Karpas-422 (cell line): ENCODE measurements around the gene AMPD3. TPM values are rescaled to one million over a fixed set of nuclear protein-coding genes. Genes with fewer than 3 reads are reported as not detected.
A peak's percentile ranks its signal among the peaks of the same experiment; 100 is the strongest.

Experiments
- DNase-seq: peaks from one replicate; pipeline ENCODE4 v3.0.0-alpha.2; 2015
- H2AFZ ChIP-seq: fragments of 200-600 bp; sonication (generic); 2 replicates; pipeline ENCODE4 v1.6.1; 2014; ENCODE audit warnings: antibody characterized with exemption, low read length, mixed read lengths
- H3K27ac ChIP-seq: fragments of 200-600 bp; sonication (generic); 2 replicates; pipeline ENCODE4 v1.5.1; 2014; ENCODE audit warnings: mild to moderate bottlenecking, low read length, moderate library complexity
- H3K27me3 ChIP-seq: fragments of 200-600 bp; sonication (generic); 2 replicates; pipeline ENCODE4 v1.6.1; 2014; ENCODE audit warnings: low read length, mixed read lengths
- H3K36me3 ChIP-seq: fragments of 200-600 bp; sonication (generic); 2 replicates; pipeline ENCODE4 v1.6.1; 2014; ENCODE audit warnings: low read length, mixed read lengths; ENCODE audit not compliant: insufficient read depth
- H3K4me1 ChIP-seq: fragments of 200-600 bp; sonication (generic); 2 replicates; pipeline ENCODE4 v1.6.1; 2014; ENCODE audit warnings: mild to moderate bottlenecking, low read length, mixed read lengths
- H3K4me2 ChIP-seq: fragments of 200-600 bp; sonication (generic); 2 replicates; pipeline ENCODE4 v1.6.1; 2014; ENCODE audit warnings: low read length, low read depth, mild to moderate bottlenecking; ENCODE audit not compliant: poor library complexity, severe bottlenecking
- H3K4me3 ChIP-seq: fragments of 200-600 bp; sonication (generic); 2 replicates; pipeline ENCODE4 v1.5.1; 2014; ENCODE audit warnings: mild to moderate bottlenecking, antibody characterized with exemption, low read length, mixed read lengths
- H3K79me2 ChIP-seq: fragments of 200-600 bp; sonication (generic); 2 replicates; pipeline ENCODE4 v1.6.1; 2014; ENCODE audit warnings: mild to moderate bottlenecking, low read length, mixed read lengths
- H3K9ac ChIP-seq: fragments of 200-600 bp; sonication (generic); 2 replicates; pipeline ENCODE4 v1.6.0; 2014; ENCODE audit warnings: low read length
- H3K9me2 ChIP-seq: fragments of 200-600 bp; sonication (generic), shearing (Covaris generic); replicated peaks from 2 replicates; pipeline ENCODE4 v1.6.0; 2014; ENCODE audit warnings: mild to moderate bottlenecking, low read length, moderate library complexity; ENCODE audit not compliant: insufficient read depth
- H3K9me3 ChIP-seq: fragments of 300-700, 200-600 bp; sonication (generic); 2 replicates; pipeline ENCODE4 v1.6.1; 2014; ENCODE audit warnings: low read length, mixed read lengths
- H4K20me1 ChIP-seq: fragments of 200-600 bp; sonication (generic); 2 replicates; pipeline ENCODE4 v1.6.1; 2014; ENCODE audit warnings: mild to moderate bottlenecking, antibody characterized with exemption, low read length, low read depth; ENCODE audit not compliant: insufficient read depth
- total RNA-seq: library from RNA; depleted of rRNA; stranded (reverse); fragments of >200 nt; shearing (Covaris generic); gene quantifications from 2 replicates; pipeline ENCODE4 v1.2.3, GENCODE V29; 2014; ENCODE audit warnings: low replicate concordance

Gene AMPD3
- total RNA-seq, 1 experiment from 2014 or later: 12.5 TPM

DNA sequence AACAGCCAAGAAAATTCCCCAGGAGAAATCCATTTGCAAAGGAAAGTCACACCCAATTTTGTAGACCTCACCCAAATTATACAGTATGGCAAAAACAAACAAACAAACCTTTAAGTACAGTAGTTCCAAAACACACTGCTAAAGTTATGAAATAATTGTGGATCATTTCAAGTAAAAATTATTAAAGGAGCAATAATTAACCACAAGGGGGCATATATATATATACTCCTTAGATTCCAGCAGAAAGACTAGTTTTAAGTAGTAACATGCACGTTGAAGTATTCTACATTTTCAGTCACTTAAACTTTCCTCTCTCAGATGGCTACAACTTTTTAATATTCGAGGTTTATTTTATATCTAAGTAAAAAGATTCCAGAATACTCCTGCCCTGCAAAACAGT lies 59.1 kb downstream of the AMPD3 start:
- DNase-seq: peak; percentile 63
- Histone ChIP-seq H2AFZ (no peak overlapping the region), H3K4me2 (no peak overlapping the region), H3K4me1 (no peaks in the 10 kb centered on the region), H3K4me3 (no peak overlapping the region), H3K9me2 (no peaks in the 10 kb centered on the region), H3K9ac (no peak overlapping the region), H3K79me2 (no peaks in the 10 kb centered on the region), H3K9me3 (no peaks in the 10 kb centered on the region), H3K27ac (no peak overlapping the region), H3K27me3 (no peaks in the 10 kb centered on the region), H3K36me3 (0 out of 2 replicates have a peak, but pooled peaks cover 7% of the 10 kb centered on the region), H4K20me1 (no peaks in the 10 kb centered on the region)

- Histone ChIP-seq H3K4me3 (no peak overlapping the region), H3K9me2 (no peaks in the 10 kb centered on the region), H3K27ac (no peak overlapping the region), H4K20me1 (no peaks in the 10 kb centered on the region), H3K79me2 (no peaks in the 10 kb centered on the region), H3K9me3 (no peaks in the 10 kb centered on the region), H3K27me3 (no peaks in the 10 kb centered on the region), H3K36me3 (0 out of 2 replicates have a peak, but pooled peaks cover 7% of the 10 kb centered on the region), H2AFZ (no peak overlapping the region), H3K4me2 (no peak overlapping the region), H3K4me1 (no peaks in the 10 kb centered on the region), H3K9ac (no peak overlapping the region)
- no peak for DNase-seq
Observed at GRCh38 chr11:10514709-10515108, 59.6 kb downstream of the AMPD3 start.

- Histone ChIP-seq H3K9me3 (no peaks in the 10 kb centered on the region), H3K4me3 (no peak overlapping the region), H3K9me2 (no peaks in the 10 kb centered on the region), H3K27ac (no peak overlapping the region), H3K4me1 (no peaks in the 10 kb centered on the region), H3K9ac (no peak overlapping the region), H2AFZ (no peak overlapping the region), H4K20me1 (no peaks in the 10 kb centered on the region), H3K4me2 (no peak overlapping the region), H3K79me2 (no peaks in the 10 kb centered on the region), H3K27me3 (no peaks in the 10 kb centered on the region), H3K36me3 (0 out of 2 replicates have a peak, but pooled peaks cover 7% of the 10 kb centered on the region)
- no peak for DNase-seq
Observed at GRCh38 chr11:10515418-10515817, 60.4 kb downstream of the AMPD3 start.

GRCh38 chr11:10518123-10518522 lies 63.1 kb downstream of the AMPD3 start:
- Histone ChIP-seq H3K27me3 (no peaks in the 10 kb centered on the region), H3K4me2 (no peak overlapping the region), H3K27ac (no peak overlapping the region), H3K79me2 (no peaks in the 10 kb centered on the region), H3K4me1 (no peaks in the 10 kb centered on the region), H3K9ac (no peak overlapping the region), H3K36me3 (peaks cover 22% of the 10 kb centered on the region), H3K4me3 (no peak overlapping the region), H3K9me2 (no peaks in the 10 kb centered on the region), H2AFZ (no peak overlapping the region), H4K20me1 (no peaks in the 10 kb centered on the region), H3K9me3 (no peaks in the 10 kb centered on the region)
- no peak for DNase-seq

DNA sequence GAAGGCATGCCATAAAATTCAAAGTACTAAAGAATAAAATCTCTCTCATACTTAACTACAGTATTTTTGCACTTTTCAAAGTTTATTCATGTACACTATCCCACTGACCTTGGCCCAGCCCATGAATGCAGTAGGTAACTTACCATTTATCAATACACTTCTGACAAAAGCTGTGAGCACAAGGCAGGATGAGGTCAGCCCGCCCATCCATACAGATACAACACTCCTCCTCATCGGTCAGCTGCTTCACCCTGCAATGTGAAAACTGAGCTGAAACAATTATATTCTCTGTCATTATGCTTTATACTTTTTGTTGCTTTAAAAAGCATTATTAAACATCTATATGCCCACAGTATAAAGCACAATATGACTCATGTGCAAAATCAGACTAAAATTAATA lies 63.8 kb downstream of the AMPD3 start:
- Histone ChIP-seq H3K4me1 (no peaks in the 10 kb centered on the region), H3K4me2 (no peak overlapping the region), H3K9me2 (no peaks in the 10 kb centered on the region), H3K79me2 (no peaks in the 10 kb centered on the region), H3K4me3 (no peak overlapping the region), H3K27ac (no peak overlapping the region), H2AFZ (no peak overlapping the region), H3K27me3 (no peaks in the 10 kb centered on the region), H4K20me1 (no peaks in the 10 kb centered on the region), H3K9ac (no peak overlapping the region), H3K9me3 (no peaks in the 10 kb centered on the region), H3K36me3 (peaks cover 30% of the 10 kb centered on the region)
- no peak for DNase-seq

DNA sequence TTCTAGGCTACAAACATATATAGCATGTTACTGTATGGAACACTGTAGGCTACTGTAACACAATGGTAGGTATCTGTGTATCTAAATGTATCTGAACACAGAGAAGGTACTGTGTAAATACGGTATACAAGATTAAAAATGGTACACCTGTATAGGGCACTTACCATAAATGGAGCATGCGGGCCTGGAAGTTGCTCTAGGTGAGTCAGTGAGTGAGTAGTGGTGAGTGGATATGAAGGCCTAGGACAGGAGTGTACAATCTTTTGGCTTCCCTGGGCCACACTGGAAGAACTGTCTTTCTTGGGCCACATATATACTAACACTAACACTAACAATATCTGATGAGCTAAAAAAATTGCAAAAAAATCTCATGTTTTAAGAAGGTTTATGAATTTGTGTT lies 64.6 kb downstream of the AMPD3 start:
- no peaks in the 10 kb centered on the region for H3K9me2 ChIP-seq
- no peaks in the 10 kb centered on the region for H4K20me1 ChIP-seq
- no peaks in the 10 kb centered on the region for H3K4me1 ChIP-seq
- H2AFZ ChIP-seq: no peak overlapping the region
- no peak overlapping the region for H3K27ac ChIP-seq
- H3K4me3 ChIP-seq: no peak overlapping the region
- peaks cover 30% of the 10 kb centered on the region for H3K36me3 ChIP-seq
- no peak overlapping the region for H3K9ac ChIP-seq
- no peaks in the 10 kb centered on the region for H3K9me3 ChIP-seq
- H3K4me2 ChIP-seq: no peak overlapping the region
- H3K27me3 ChIP-seq: no peaks in the 10 kb centered on the region
- DNase-seq: no peak
- H3K79me2 ChIP-seq: no peaks in the 10 kb centered on the region

- Histone ChIP-seq H4K20me1 (no peaks in the 10 kb centered on the region), H3K27ac (no peak overlapping the region), H3K27me3 (no peaks in the 10 kb centered on the region), H3K4me3 (no peak overlapping the region), H3K9me3 (no peaks in the 10 kb centered on the region), H3K4me2 (no peak overlapping the region), H3K79me2 (no peaks in the 10 kb centered on the region), H3K9ac (no peak overlapping the region), H3K4me1 (no peaks in the 10 kb centered on the region), H2AFZ (no peak overlapping the region), H3K36me3 (peaks cover 30% of the 10 kb centered on the region), H3K9me2 (no peaks in the 10 kb centered on the region)
- DNase-seq: no peak
Observed at GRCh38 chr11:10520562-10520961, 65.5 kb downstream of the AMPD3 start.

GRCh38 chr11:10522276-10522675 lies 67.2 kb downstream of the AMPD3 start:
- H3K4me2 ChIP-seq: no peak overlapping the region
- no peak overlapping the region for H3K27ac ChIP-seq
- DNase-seq: no peak
- no peaks in the 10 kb centered on the region for H3K79me2 ChIP-seq
- no peaks in the 10 kb centered on the region for H3K27me3 ChIP-seq
- H3K9ac ChIP-seq: no peak overlapping the region
- no peaks in the 10 kb centered on the region for H3K4me1 ChIP-seq
- H3K4me3 ChIP-seq: no peak overlapping the region
- H2AFZ ChIP-seq: no peak overlapping the region
- no peaks in the 10 kb centered on the region for H3K9me2 ChIP-seq
- H4K20me1 ChIP-seq: no peaks in the 10 kb centered on the region
- H3K36me3 ChIP-seq: peaks cover 30% of the 10 kb centered on the region
- no peaks in the 10 kb centered on the region for H3K9me3 ChIP-seq

GRCh38 chr11:10522921-10523320 lies 67.9 kb downstream of the AMPD3 start:
- Histone ChIP-seq H3K9ac (no peak overlapping the region), H3K4me2 (no peak overlapping the region), H3K4me1 (no peaks in the 10 kb centered on the region), H2AFZ (no peak overlapping the region), H3K27me3 (no peaks in the 10 kb centered on the region), H3K27ac (no peak overlapping the region), H3K4me3 (no peak overlapping the region), H4K20me1 (no peaks in the 10 kb centered on the region), H3K36me3 (peaks cover 30% of the 10 kb centered on the region), H3K9me3 (no peaks in the 10 kb centered on the region), H3K9me2 (no peaks in the 10 kb centered on the region), H3K79me2 (no peaks in the 10 kb centered on the region)
- no peak for DNase-seq
